ENCODE data around the gene ACSF2.
"Not testable (repeated sequence)": the region's sequence is repeated elsewhere in the genome, so short reads cannot be mapped to it uniquely, and the experiment has no call there.

ACSF2 gene, protein sequence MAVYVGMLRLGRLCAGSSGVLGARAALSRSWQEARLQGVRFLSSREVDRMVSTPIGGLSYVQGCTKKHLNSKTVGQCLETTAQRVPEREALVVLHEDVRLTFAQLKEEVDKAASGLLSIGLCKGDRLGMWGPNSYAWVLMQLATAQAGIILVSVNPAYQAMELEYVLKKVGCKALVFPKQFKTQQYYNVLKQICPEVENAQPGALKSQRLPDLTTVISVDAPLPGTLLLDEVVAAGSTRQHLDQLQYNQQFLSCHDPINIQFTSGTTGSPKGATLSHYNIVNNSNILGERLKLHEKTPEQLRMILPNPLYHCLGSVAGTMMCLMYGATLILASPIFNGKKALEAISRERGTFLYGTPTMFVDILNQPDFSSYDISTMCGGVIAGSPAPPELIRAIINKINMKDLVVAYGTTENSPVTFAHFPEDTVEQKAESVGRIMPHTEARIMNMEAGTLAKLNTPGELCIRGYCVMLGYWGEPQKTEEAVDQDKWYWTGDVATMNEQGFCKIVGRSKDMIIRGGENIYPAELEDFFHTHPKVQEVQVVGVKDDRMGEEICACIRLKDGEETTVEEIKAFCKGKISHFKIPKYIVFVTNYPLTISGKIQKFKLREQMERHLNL

GRCh38 chr17:50425682-50426471 is at the start of gene ACSF2:
ACSF2 (plus strand) TSS chr17:50426218; CDS start chr17:50426262, 44 bp downstream.
- DNase-seq: peak; percentile 37

- DNase-seq: no peak
Observed at GRCh38 chr17:50379351-50380132, 46.5 kb upstream of the ACSF2 start.

DNA sequence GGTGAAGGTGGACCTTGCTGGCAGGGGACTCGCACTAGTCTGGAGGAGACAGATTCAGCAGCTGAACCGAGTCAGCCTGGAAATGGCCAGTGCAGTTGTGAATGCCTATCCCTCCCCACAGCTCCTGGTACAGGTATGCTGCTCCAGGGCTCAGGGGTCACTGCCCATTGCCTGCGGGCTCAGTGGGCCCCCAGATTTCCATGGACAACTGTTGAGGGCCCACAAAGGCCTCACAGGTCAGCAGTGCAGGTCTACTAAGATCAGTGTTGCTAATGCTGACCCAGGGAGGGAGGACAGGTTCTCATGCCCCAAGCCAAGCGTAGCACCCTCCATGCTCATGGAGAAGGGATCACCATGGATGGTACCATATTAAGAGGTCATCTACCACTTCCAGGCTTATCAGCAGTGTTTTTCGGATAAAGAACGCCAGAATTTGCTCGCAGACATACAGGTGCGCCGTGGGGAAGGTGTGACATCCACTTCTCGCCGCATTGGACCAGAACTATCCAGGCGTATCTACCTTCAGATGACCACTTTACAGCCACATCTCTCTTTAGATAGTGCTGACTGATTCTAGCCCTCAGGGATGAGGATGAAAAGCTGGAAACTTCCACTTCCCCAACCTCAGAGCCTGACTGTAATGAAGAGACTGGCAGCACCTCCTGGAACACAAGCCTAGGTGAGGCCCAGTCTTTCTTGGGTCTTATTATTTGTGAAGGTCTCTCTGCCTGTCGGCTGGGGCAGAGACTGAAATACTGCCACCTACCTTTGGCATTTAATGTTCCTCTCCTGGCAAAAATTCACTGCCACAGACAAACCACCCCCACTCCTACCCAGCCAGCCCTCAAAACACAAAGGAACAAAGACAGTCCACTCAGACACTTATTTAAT is 45.4 kb upstream of the ACSF2 start:
- no peak for DNase-seq

GRCh38 chr17:50381260-50381815 is 44.7 kb upstream of the ACSF2 start:
- DNase-seq: no peak

- DNase-seq: no peak
Observed at GRCh38 chr17:50381920-50382319, 44.1 kb upstream of the ACSF2 start.

DNA sequence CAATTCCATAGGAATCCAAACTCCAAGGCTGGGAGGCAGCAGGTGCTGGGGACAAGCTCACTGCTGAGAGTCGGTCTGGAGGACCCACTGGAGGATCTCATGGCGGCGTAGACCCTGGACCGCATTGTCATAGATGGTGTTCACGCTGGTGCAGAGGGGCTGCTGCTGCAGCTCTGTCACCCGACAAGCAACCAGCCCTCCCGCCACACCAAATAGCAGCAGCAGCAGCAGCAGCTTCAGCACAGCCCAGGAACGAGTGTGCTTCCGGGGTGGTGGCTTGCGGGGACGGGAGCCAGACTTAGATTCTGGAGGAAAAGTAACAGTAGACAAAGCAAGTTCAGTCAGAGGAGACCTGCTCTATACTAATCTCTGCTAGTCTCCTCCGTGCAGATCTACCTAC is 43.1 kb upstream of the ACSF2 start:
- DNase-seq: no peak

DNA sequence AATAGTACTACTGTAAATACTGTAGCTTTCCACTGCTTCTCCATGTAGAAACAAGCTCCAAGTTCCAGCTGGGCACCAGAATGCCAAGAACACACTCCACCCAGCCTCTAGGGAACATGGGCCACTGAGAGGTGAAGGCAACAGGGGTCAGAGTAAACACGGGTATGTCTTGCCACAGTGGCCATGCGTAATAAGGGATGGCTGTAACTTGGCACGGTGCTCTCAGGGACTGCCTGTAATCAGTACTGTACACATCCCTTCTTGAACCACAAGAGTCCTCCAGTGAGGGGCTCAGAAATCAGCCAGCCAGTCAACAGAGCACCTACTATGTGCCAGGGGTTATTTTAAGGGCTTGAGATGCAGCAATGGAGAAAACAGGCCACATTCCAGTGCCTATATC is 39.5 kb upstream of the ACSF2 start:
- DNase-seq: no peak

DNA sequence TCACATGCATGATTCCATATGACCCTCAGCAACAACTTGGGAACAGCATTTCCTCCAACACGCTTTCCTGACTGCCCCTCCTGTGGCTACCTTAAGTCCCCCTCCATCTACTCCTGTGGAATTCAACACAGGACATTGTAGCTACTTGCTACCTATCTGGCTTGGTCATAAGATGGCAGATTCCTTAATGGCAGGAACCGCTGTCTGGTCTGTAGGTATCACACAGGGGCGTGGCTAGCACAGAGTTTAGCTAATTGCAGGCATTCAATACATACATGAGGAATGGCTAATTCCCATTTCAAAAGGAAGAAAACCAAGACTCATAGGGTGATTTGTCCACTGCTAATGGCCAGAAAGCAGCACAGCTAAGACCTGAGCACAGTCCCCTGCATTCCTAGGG is 37.3 kb upstream of the ACSF2 start:
- DNase-seq: no peak

- DNase-seq: no peak
Observed at GRCh38 chr17:50389534-50389933, 36.5 kb upstream of the ACSF2 start.

DNA sequence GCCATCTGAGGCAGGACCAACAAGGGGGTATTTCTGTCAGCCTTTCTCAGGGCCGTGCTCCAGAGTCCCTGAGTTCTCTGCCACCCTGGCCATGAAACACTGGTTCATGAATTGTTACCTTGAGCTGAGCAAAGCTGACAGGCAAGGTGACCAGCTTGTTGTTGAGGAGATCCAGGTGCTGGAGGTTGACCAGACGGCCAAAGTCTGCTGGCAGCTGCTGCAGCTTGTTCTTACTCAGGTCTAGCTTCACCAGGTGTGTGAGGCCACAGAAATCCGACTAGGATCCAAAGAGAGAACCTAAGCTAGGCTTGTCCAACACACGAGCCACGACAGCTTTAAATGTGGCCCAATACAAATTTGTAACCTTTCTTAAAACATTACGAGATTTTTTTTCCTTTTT is 33.4 kb upstream of the ACSF2 start:
- DNase-seq: no peak

- DNase-seq: no peak
Observed at GRCh38 chr17:50393700-50394099, 32.3 kb upstream of the ACSF2 start.

GRCh38 chr17:50394711-50395110 is 31.3 kb upstream of the ACSF2 start:
- no peak for DNase-seq

GRCh38 chr17:50396261-50397110 is 29.5 kb upstream of the ACSF2 start:
- DNase-seq: no peak

GRCh38 chr17:50397111-50397918 is 28.7 kb upstream of the ACSF2 start, which contains the start of gene LRRC59:
LRRC59 (minus strand) TSS chr17:50397523; CDS start chr17:50397317, 206 bp downstream.
- DNase-seq: peak; percentile 2

DNA sequence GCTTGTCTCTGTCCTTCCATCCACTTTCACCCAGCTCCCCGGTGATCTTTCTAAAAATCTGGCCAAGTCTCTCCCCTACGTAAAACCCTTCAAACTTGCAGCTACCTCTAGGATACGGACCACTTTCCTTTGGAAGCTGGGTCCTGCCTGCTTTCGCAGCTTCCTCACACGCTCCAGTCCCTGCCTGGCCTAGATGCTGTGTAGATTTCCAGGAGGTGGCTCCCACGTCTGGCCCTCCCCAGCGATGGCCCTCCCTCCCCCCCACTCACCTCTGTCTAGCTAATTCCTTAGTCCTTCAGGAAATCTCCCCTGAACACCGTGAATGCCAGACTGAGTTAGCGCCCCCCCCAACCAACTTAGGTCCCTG is 28.1 kb upstream of the ACSF2 start:
- no peak for DNase-seq

- DNase-seq: not testable (repeated sequence)
Observed at GRCh38 chr17:50398672-50399071, 27.3 kb upstream of the ACSF2 start.

DNA sequence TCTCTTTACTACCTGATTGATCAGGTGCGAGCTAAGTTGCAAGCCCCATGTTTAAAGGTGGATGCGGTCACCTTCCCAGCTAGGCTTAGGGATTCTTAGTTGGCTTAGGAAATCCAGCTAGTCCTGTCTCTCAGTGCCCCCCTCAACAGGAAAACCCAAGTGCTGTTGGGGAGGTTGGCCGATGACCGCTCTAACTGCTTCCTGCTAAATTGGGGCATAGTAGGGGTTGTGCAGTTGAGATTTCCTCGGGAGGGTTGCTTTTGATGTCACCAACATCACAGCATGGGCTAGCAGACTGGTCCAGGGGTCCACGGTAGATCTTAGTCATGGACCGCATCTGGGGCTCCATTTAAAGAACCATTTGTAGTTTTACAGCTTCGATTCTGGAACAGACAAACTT is 26.4 kb upstream of the ACSF2 start:
- not testable (repeated sequence) for DNase-seq

GRCh38 chr17:50405351-50405750 is 20.7 kb upstream of the ACSF2 start:
- DNase-seq: not testable (repeated sequence)

GRCh38 chr17:50406578-50406977 is 19.4 kb upstream of the ACSF2 start:
- DNase-seq: no peak

DNA sequence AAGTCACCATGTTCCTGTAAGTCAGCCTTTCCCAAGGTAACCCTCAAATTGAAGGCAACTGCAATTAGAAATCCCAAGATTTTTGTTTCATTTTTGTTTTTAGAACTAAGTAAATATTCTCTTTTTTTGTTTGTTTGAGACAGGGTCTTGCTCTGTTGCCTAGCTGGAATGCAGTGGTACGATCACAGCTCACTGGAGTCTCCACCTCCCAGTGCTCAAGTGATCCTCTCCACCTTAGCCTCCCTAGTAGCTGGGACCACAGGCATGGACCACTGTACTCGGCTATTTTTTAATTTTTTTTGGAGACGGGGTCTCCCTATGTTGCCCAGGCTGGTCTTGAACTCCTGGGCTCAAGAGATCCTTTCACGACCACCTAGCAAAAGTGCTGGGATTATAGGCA is 18.1 kb upstream of the ACSF2 start:
- DNase-seq: no peak
